Calu3 (cell line): ENCODE results near the gene PLXNA4. TPM values are rescaled to one million over a fixed set of nuclear protein-coding genes. Genes with fewer than 3 reads are reported as not detected.

Experiments used
- BruUV-seq: library from RNA; stranded (reverse); fragments of 400-500 nt; replicated peaks from 2 replicates; lab custom pipeline; 2021; lab: Mats Ljungman, UMichigan
- CTCF ChIA-PET: fragments of 300-600 bp; sonication (Branson Sonifier 250); formaldehyde crosslinking; loops from one replicate; lab custom pipeline; 2022; ENCODE audit warnings: antibody characterized with exemption; lab: Charles Lee
- DNase-seq: peaks from one replicate; pipeline ENCODE4 v3.0.0; 2022
- H3K27ac Mint-ChIP-seq: one replicate; pipeline ENCODE4 v1.8.0; 2022; ENCODE audit warnings: mixed read lengths; ENCODE audit not compliant: unreplicated experiment
- H3K27me3 Mint-ChIP-seq: one replicate; pipeline ENCODE4 v1.8.0; 2022; ENCODE audit warnings: mixed read lengths; ENCODE audit not compliant: unreplicated experiment
- H3K36me3 Mint-ChIP-seq: one replicate; pipeline ENCODE4 v1.8.0; 2022; ENCODE audit warnings: mild to moderate bottlenecking, moderate library complexity, mixed read lengths; ENCODE audit not compliant: insufficient read depth, unreplicated experiment
- H3K4me1 Mint-ChIP-seq: one replicate; pipeline ENCODE4 v1.8.0; 2022; ENCODE audit warnings: mild to moderate bottlenecking, low read depth, mixed read lengths; ENCODE audit not compliant: unreplicated experiment
- H3K4me3 Mint-ChIP-seq: one replicate; pipeline ENCODE4 v1.8.0; 2022; ENCODE audit warnings: mild to moderate bottlenecking, low read depth, moderate library complexity, mixed read lengths; ENCODE audit not compliant: unreplicated experiment
- H3K9me3 Mint-ChIP-seq: one replicate; pipeline ENCODE4 v1.8.0; 2022; ENCODE audit warnings: low read depth, mixed read lengths; ENCODE audit not compliant: unreplicated experiment
- intact Hi-C: fragments of 100-400 bp; cut with micrococcal nuclease; formaldehyde crosslinking; loops from one replicate; pipeline ENCODE4 v1.10.0; 2022; ENCODE audit not compliant: unreplicated experiment
- total RNA-seq: library from RNA; stranded (reverse); gene quantifications from 2 replicates; pipeline ENCODE4 v1.2.3, GENCODE V29; 2022
- TF ChIP-seq, protein P1 (sequence below): fragments of 200-600 bp; IDR thresholded peaks from one replicate; pipeline ENCODE4 v1.8.0; 2022; ENCODE audit warnings: antibody characterized with exemption; ENCODE audit not compliant: unreplicated experiment

PLXNA4 gene
- total RNA-seq, 1 experiment from 2014 or later: not detected

DNA sequence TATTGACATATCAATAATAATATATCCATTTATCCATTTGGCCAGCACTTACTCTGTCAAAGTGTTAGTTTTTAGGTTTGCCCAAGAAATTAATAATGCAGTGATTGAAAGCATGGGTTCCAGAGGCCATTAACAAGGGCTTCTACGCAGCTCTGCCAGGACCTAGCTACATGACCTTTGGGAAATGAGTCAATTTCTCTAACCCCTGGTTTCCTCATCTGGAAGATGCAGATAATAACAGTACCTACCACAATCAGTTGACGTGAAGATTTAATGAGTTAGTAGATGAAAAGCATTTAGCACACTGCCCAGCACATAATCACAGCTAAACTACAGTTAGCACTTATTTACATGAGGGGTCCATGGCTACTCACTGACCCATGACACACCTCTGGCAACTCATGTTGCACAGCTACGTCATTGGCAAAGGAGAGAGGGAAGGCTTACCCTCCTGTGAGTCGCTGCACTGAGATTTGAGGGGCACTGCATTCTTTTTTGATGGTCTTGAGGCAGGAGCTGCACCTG is 263.7 kb downstream of the PLXNA4 start:
- CTCF ChIA-PET: no interaction called here

DNA sequence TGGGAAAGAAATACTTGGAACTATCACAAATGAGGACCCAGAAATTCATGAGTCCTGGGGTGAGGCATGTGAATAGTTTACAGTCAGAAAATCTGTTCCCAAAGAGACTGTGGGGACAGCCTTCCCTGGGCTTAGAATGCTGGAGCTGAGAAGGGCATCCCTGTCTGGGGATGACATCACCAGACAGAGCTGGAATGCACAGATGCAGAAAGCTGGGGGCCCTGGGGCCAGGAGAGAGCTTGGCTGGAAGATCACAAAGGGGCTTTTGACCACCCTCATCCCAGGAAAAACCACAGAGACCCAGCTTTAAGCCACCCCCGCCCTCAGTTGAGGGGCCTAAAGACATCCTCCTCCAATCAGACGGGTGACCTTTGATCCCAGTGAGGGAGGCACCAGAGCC is 264.5 kb downstream of the PLXNA4 start:
- H3K27ac Mint-ChIP-seq: no peak overlapping the region
- CTCF ChIA-PET: no interaction called here
- intact Hi-C loops: loop anchor here (10.0 kb wide), 1 partner anchor 1833 kb away; no protein-coding TSS in a partner anchor
- BruUV-seq: no TSS peak
- DNase-seq: no peak
- TF ChIP-seq, protein P1, sequence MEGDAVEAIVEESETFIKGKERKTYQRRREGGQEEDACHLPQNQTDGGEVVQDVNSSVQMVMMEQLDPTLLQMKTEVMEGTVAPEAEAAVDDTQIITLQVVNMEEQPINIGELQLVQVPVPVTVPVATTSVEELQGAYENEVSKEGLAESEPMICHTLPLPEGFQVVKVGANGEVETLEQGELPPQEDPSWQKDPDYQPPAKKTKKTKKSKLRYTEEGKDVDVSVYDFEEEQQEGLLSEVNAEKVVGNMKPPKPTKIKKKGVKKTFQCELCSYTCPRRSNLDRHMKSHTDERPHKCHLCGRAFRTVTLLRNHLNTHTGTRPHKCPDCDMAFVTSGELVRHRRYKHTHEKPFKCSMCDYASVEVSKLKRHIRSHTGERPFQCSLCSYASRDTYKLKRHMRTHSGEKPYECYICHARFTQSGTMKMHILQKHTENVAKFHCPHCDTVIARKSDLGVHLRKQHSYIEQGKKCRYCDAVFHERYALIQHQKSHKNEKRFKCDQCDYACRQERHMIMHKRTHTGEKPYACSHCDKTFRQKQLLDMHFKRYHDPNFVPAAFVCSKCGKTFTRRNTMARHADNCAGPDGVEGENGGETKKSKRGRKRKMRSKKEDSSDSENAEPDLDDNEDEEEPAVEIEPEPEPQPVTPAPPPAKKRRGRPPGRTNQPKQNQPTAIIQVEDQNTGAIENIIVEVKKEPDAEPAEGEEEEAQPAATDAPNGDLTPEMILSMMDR: no peak
- no peaks in the 10 kb centered on the region for H3K36me3 Mint-ChIP-seq
- peaks cover 89% of the 10 kb centered on the region for H3K27me3 Mint-ChIP-seq
- no peak overlapping the region for H3K4me3 Mint-ChIP-seq
- H3K4me1 Mint-ChIP-seq: no peaks in the 10 kb centered on the region
- H3K9me3 Mint-ChIP-seq: peaks cover under 1% of the 10 kb centered on the region

More for the DNA sequence above, 263.7 kb downstream of the PLXNA4 start:
- intact Hi-C loops: loop anchor here (10.0 kb wide), 1 partner anchor 1832 kb away; no protein-coding TSS in a partner anchor
- no peak for DNase-seq
- no peak overlapping the region for H3K27ac Mint-ChIP-seq
- no TSS peak for BruUV-seq
- TF ChIP-seq, protein P1: no peak
- H3K27me3 Mint-ChIP-seq: peaks cover 89% of the 10 kb centered on the region
- H3K36me3 Mint-ChIP-seq: no peaks in the 10 kb centered on the region
- H3K4me3 Mint-ChIP-seq: no peak overlapping the region
- H3K4me1 Mint-ChIP-seq: no peaks in the 10 kb centered on the region
- peaks cover 3% of the 10 kb centered on the region for H3K9me3 Mint-ChIP-seq

DNA sequence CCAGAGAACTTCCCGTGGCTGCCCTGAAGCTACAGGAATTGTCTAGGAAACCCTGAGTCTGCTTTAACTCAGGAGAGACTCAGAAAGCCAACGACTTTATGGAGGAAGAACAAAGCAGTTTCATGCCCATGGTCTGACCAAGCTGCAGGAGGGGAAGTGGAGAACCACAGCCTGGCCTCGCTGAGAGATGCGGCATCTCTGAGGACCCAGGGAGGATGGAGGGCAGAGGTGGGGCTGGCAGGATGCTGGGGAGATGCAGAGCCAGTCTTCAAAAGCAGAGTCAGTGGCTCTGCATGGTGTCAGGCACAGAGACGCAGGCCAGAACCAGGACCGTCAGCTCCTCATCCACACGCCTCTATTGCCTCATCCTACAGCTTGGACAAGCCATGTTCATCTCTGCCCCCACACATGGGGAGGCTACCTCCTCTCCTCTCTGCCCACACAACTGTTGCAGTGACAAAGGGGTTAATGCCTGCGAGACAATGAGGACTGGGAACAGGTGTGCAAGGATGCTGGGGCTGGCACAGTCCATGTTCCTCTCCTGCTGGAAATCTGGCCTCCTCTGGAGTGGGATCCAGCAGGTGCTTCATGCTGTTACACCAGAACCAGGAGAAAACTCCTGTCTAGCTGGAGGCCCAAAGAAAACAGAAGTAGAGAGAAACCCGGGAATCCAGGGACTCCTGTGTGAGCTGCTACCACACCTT is 267.0 kb downstream of the PLXNA4 start:
- Mint-ChIP-seq H3K27ac (no peak overlapping the region), H3K27me3 (peaks cover 85% of the 10 kb centered on the region), H3K4me1 (no peaks in the 10 kb centered on the region), H3K9me3 (no peaks in the 10 kb centered on the region), H3K4me3 (no peak overlapping the region), H3K36me3 (no peaks in the 10 kb centered on the region)
- intact Hi-C loops: no loop called here
- TF ChIP-seq, protein P1: no peak
- no TSS peak for BruUV-seq
- no peak for DNase-seq
- CTCF ChIA-PET: interaction anchor here (0.6 to 1.4 kb wide), 2 partner anchors 65 to 208 kb away, joined by 4 to 5 read pairs; no protein-coding TSS in a partner anchor

DNA sequence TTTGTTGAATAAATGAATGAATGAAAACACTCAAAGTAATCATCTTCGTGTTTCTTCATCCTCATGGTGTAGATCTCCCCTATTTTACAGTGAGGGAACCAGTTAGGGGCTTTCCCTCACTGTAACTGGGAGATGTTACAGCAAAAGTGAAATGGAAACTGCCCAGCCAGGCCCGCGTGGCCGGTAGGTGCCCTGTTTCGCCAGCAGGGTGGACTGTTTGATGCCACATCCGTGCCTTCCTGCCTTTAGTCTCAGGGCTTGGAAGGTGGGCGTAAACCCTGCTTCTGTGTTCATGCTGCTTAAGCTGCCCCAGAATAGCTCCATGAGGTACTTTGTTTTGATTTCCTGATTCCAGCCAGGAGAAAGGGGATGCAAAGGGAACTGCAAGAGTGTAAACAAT is 268.8 kb downstream of the PLXNA4 start:
- Mint-ChIP-seq H3K27me3 (peaks cover 79% of the 10 kb centered on the region), H3K27ac (no peak overlapping the region), H3K36me3 (no peaks in the 10 kb centered on the region), H3K4me1 (no peaks in the 10 kb centered on the region), H3K4me3 (no peak overlapping the region), H3K9me3 (no peaks in the 10 kb centered on the region)
- TF ChIP-seq, protein P1: no peak
- no TSS peak for BruUV-seq
- no peak for DNase-seq
- intact Hi-C loops: no loop called here
- CTCF ChIA-PET: no interaction called here
